ENCODE measurements around the gene FOXA1.
A peak's percentile ranks its signal among the peaks of the same experiment; 100 is the strongest.

The FOXA1 gene

GRCh38 chr14:37596790-37597472, 1.9 kb upstream of the FOXA1 start:
- DNase-seq (no peak), ATAC-seq (no peak)
- Mint-ChIP-seq H3K27ac (no peak overlapping the region), H3K4me3 (peak overlapping the region in 1 of 2 donors; percentile 87), H3K27me3 (peaks cover 98% of the 10 kb centered on the region), H3K9me3 (peaks cover 8 to 15% of the 10 kb centered on the region in 2 donors), H3K4me1 (peaks cover 57% of the 10 kb centered on the region)

DNA sequence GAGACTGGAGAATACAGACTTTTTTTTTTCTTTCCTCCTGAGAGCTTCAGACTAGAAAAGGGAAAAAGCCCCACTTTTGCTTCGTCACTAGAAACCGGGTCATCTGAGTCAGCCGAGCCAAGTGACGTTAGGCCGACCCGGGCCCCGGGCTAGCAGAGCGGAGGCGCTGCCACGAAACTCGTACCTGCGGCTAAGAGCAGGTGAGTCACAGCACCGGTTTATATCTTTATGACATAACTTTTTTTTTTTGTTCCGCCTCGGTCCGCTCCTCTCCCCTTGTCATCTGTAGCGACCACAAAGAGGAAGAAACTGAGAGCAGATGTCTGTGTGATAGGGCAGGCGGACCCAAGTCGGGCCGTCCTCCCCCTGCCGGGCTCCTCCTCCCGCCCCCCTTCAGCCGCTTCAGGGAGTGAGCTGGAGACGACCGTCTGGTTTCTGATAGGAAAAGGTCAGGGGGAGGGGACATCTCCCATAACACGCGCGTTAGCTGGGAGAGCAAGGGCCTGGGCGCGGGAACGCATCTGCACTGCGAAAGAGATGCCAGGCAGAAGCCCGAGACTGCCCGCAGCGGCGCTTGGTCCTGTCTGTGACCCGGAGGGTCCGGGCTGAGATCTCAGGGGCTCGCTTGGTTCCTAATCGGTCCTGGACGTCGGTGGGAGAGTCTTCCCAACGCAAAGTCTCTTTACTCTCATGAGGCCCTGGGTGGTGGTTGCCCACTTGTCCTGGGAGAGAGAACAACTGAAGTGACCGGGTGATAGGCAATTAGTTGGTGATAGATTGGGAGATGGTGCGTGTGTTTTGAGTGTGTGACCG, 966 bp upstream of the FOXA1 start:
- H3K27ac Mint-ChIP-seq: peak overlapping the region; percentile 89 to 93
- DNase-seq: peak; percentile 77 to 89

DNA sequence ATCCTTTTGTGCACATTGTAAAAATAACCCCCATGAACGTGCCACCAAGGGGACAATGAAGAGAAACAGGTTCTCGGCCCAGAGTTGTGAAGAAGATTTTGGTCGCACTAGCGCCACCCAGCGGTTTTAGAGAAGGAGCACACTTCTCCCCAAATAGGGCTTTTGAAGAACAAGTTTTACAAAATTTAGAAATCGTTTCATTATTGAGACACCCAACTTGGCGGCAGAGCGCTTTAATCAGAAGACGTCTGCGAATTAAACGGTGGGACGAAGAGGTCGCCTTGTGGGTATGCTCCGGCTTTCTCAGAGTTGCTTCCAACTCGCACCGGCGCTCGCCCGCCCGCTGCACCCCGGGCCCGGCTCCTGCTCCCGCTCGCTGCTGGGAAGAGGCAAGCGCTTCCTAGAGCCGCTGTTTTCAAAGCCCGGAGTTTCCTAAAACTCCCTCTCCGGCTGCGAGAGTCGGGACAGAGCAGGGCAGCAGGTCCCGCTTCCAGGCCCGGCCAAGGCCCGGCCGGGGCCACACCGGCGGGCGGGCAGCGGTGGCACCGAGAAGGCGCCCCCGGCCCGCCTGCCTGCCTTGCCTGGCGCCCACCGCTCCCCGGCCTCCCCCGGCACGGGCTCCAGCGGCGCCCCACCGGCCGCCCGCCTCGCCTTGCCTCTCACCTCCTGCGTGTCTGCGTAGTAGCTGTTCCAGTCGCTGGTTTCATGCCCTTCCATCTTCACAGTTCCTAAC, 645 bp downstream of the FOXA1 start:
- Mint-ChIP-seq H3K9me3 (peaks cover 15 to 22% of the 10 kb centered on the region in 2 donors), H3K27ac (peak overlapping the region in 1 of 2 donors; percentile 42), H3K4me1 (peaks cover 54% of the 10 kb centered on the region), H3K27me3 (peaks cover 93% of the 10 kb centered on the region), H3K4me3 (peak overlapping the region; percentile 81 to 84)
- DNase-seq: peak; percentile 50 to 64
- peak; percentile 1 for ATAC-seq

More for the DNA sequence above, 966 bp upstream of the FOXA1 start:
- peaks cover 61% of the 10 kb centered on the region for H3K4me1 Mint-ChIP-seq
- ATAC-seq: peak; percentile 95
- H3K9me3 Mint-ChIP-seq: peaks cover 13 to 22% of the 10 kb centered on the region in 2 donors
- peak overlapping the region; percentile 74 to 87 for H3K4me3 Mint-ChIP-seq
- H3K27me3 Mint-ChIP-seq: peaks cover 98% of the 10 kb centered on the region

DNA sequence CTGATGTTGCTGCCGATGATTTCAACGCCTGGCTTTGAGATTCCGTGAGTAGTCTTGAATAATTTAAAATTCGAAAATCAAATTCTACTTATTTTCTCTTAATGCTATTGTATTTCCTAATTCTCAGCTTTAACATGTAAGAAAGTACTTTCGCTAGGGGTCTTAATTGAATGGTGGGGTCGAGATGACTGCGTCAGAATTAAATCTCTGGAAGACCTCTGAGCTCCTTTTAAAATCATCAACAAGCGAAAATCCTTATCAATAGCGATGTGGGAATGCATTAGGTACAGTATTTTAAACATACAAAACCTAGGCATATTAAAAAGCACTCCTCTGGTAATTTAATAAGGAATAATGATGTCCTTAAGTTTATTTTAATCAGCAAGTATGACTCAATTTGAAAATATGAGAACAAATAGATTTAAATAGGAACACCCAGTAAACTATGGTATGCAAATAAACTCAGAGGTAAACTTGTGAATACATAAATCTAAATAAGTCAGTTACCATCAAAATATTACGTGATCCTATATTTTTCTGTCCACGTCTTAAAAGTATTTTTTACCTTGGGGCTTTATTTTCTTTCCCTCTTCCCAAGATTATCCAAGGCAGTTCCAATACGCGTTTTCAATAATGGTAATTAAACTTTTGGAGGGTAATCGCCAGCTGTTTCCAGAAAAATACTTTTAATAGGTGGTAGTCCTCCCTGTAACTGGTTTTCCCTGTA, 1.4 kb downstream of the FOXA1 start:
- Mint-ChIP-seq H3K27ac (no peak overlapping the region), H3K4me1 (peaks cover 46% of the 10 kb centered on the region), H3K9me3 (peaks cover 15 to 18% of the 10 kb centered on the region in 2 donors), H3K27me3 (peaks cover 93% of the 10 kb centered on the region), H3K4me3 (peak overlapping the region; percentile 70 to 84)
- ATAC-seq (no peak), DNase-seq (no peak)

DNA sequence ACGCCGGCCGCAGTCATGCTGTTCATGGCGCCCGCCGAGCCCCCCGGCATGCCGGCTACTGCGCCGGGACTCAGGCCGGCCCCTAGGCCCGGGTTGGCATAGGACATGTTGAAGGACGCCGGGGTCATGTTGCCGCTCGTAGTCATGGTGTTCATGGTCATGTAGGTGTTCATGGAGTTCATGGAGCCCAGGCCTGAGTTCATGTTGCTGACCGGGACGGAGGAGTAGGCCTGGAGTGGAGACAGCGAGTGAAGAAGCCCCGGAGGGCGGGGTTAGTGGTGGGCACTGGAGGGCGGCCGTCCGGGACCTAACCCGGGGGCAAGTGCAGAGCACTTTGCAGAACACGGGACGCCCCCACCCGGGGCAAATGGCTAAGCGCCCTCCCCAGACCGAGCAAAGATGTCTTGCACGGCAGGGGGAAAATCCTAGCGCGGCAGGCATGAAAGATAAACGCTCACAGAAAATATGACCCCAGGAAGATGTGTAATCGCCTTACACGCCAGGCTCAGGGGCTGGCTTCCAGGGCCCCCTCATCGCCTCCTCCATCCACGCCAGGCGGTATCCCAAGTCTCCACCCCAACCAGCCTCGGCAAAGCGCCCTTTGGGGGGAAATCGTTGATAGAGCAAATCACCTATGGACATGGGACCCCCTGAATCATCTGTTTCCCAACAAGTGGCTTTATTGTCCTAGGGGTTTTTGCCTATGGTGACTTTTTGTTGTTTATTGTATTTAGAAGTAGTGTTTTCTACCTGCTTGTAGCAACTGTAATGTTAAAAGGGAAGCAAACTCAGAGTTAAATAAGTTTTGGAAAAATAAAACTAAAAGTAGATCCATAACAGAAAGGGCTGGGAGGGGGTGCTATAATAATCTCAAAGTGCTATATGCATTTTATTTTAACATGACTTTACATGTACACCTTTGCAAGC, 2.3 kb downstream of the FOXA1 start:
- no peak overlapping the region for H3K27ac Mint-ChIP-seq
- H3K27me3 Mint-ChIP-seq: peaks cover 93% of the 10 kb centered on the region

GRCh38 chr14:37591941-37592481, 3.0 kb downstream of the FOXA1 start:
- peaks cover 15 to 18% of the 10 kb centered on the region in 2 donors for H3K9me3 Mint-ChIP-seq
- H3K27ac Mint-ChIP-seq: no peak overlapping the region
- H3K27me3 Mint-ChIP-seq: peaks cover 93% of the 10 kb centered on the region
- ATAC-seq: no peak
- peaks cover 38% of the 10 kb centered on the region for H3K4me1 Mint-ChIP-seq
- H3K4me3 Mint-ChIP-seq: no peak overlapping the region
- no peak for DNase-seq

More for the DNA sequence above, 2.3 kb downstream of the FOXA1 start:
- H3K9me3 Mint-ChIP-seq: peaks cover 15 to 18% of the 10 kb centered on the region in 2 donors
- ATAC-seq (no peak), DNase-seq (no peak)
- H3K4me1 Mint-ChIP-seq: peaks cover 38% of the 10 kb centered on the region
- H3K4me3 Mint-ChIP-seq: peak overlapping the region in 1 of 2 donors; percentile 15

- peaks cover 15 to 18% of the 10 kb centered on the region in 2 donors for H3K9me3 Mint-ChIP-seq
- H3K4me3 Mint-ChIP-seq: peak overlapping the region in 1 of 2 donors; percentile 49
- H3K27ac Mint-ChIP-seq: peak overlapping the region in 1 of 2 donors; percentile 37
- DNase-seq: no peak
- H3K27me3 Mint-ChIP-seq: peaks cover 90% of the 10 kb centered on the region
- peaks cover 34% of the 10 kb centered on the region for H3K4me1 Mint-ChIP-seq
- ATAC-seq: no peak
Observed at GRCh38 chr14:37591311-37591940, 3.6 kb downstream of the FOXA1 start.

DNA sequence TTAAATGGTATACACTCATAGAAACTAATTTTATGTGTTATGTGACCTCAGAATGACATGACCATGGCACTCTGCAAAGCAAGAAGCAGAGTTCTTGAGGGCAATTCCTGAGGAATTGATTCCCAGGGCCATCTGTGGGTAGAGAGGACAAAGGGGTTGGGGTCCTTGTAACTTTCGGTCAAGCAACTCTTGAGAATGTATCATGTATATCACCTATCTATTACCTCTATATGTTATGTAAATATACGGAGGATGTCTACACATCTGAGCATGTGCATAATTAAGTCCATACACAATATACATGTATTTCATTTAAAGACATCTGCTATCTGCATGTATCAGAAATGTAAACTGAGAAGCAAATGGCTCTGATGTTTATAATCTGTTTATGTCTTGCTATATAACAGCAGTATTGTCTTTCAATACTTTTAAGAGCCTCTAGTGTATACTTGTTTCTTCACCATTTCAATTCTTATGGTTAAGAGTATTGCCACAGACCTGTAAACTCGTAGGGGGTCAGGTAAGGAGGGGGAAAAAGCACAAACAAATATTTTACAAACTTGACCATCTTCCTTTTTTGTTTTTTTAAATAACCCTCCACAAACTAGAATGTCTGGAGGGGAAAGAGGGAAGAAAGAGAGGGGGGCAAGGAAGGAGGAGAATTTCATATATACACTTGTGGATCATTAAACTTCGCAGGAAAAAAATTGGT, 4.5 kb downstream of the FOXA1 start:
- ATAC-seq (no peak), DNase-seq (no peak)
- H3K4me1 Mint-ChIP-seq: peaks cover 26% of the 10 kb centered on the region
- no peak overlapping the region for H3K4me3 Mint-ChIP-seq
- H3K27ac Mint-ChIP-seq: peak overlapping the region in 1 of 2 donors; percentile 37
- peaks cover 18 to 22% of the 10 kb centered on the region in 2 donors for H3K9me3 Mint-ChIP-seq
- peaks cover 90% of the 10 kb centered on the region for H3K27me3 Mint-ChIP-seq

DNA sequence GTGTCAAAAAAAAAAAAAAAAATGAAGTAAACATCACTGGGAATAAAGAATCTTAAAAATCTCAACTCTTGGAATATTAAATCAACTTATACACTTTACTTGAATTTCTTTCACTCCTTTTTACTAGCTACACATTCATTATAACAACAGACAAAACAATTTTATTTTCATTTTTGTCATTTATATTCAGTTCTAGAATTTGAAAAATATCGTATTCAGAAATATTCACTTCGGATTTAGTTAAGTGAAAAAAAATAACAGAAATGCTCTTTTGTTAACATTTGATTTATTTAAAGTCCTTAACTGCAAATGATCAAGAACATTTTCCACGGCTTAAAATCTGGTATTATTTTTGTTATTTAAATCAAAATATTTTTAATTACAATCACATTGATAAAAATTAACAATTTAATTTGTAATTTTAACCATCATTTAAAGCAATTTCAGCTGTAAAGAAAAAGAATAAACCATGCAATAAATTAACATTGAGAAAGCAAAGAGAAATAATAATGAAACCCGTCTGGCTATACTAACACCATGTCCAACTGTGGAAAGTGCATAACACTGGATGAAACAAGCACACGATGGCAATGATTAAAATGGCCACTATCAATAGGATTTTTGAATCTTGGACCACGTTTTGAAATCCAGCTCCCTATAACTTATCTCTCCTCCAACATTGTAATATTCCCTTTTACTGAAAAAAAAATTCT, 5.2 kb downstream of the FOXA1 start:
- Mint-ChIP-seq H3K4me3 (no peak overlapping the region), H3K27me3 (peaks cover 92% of the 10 kb centered on the region), H3K9me3 (peaks cover 18 to 22% of the 10 kb centered on the region in 2 donors), H3K4me1 (peaks cover 21% of the 10 kb centered on the region), H3K27ac (no peak overlapping the region)
- no peak for DNase-seq
- ATAC-seq: no peak

DNA sequence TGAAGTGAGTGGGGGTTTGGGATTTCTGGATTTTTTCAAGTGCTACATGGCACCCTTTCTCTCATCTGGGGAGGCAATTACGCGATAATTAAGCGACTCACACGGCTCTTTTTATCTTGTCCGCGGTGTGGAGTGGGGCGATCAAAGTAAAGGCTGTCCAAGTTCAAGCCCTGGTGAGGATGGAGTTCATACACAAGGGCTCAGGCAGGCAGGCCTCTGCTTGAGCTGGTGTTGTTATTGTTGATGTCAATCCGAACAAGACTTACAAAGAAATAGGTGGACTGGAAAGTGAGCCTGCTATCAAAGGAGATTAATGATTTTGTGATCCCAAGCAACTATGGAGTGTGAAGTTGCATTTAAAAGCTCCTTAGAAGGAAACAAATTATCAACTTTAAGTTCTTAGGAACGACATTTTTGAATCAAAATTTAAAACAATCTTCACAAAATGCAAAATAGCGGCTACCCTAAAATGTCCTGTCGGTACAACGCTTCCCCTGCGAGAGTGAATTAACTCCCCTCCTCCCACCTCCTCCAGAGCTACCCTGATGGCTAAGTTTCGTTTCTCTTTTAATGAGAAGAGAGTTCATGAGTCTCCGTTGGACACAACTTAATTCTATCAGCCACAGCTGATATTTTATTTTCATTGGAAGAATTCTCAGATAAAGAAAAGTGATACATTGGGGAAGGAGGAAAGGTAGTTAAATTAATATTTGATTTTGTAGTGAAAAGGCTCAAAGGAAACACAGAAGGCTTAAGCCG, 5.9 kb downstream of the FOXA1 start:
- H3K27me3 Mint-ChIP-seq: peaks cover 92% of the 10 kb centered on the region
- DNase-seq (no peak), ATAC-seq (no peak)
- peaks cover 18 to 22% of the 10 kb centered on the region in 2 donors for H3K9me3 Mint-ChIP-seq
- H3K4me3 Mint-ChIP-seq: no peak overlapping the region
- peaks cover 15% of the 10 kb centered on the region for H3K4me1 Mint-ChIP-seq
- H3K27ac Mint-ChIP-seq: no peak overlapping the region

DNA sequence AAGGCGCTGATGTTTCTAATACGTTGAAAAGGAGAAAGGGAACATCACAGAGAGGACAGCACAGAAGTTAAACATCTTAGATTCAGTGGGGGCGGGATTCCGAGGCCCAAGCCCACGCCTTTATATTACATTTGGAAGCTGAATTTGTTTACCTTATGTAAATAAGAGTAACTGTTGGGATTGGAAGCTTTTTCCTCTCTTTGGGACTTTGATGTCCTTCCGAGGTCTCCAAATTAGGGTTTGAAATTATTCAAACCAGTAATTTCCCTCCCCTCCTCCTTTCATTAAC, 6.4 kb downstream of the FOXA1 start:
- no peak for DNase-seq
- Mint-ChIP-seq H3K27ac (no peak overlapping the region), H3K9me3 (peaks cover 18 to 22% of the 10 kb centered on the region in 2 donors), H3K4me3 (no peak overlapping the region), H3K4me1 (peaks cover 12% of the 10 kb centered on the region), H3K27me3 (peaks cover 91% of the 10 kb centered on the region)
- no peak for ATAC-seq

Data from stimulated activated naive CD8-positive, alpha-beta T cell treated with anti-CD3 and anti-CD28 coated beads, Interleukin-15, amount 100 ng/mL, for 72 hours (primary cell).